Stimulated activated memory B cell treated with anti-CD40 and anti-IgM and Interleukin-4, amounts not matched to agents 10 μg/mL and 1 μg/mL and 100 μg/mL, for 72 hours (primary cell): ENCODE measurements around the gene EPB41L5.
"Not testable (repeated sequence)": the region's sequence is repeated elsewhere in the genome, so short reads cannot be mapped to it uniquely, and the experiment has no call there.

Experiments
- ATAC-seq: fragments of 150-1000 bp; cut with Tn5 transposase; 2 replicates; pipeline ENCODE4 v1.10.0; 2021
- H3K27ac Mint-ChIP-seq: one replicate; pipeline ENCODE4 v1.8.0; 2022; ENCODE audit warnings: mild to moderate bottlenecking, mixed read lengths
- H3K27me3 Mint-ChIP-seq: one replicate; pipeline ENCODE4 v1.8.0; 2022; ENCODE audit warnings: mixed read lengths
- H3K36me3 Mint-ChIP-seq: one replicate; pipeline ENCODE4 v1.8.0; 2022; ENCODE audit warnings: mixed read lengths
- H3K4me1 Mint-ChIP-seq: one replicate; pipeline ENCODE4 v1.8.0; 2022; ENCODE audit warnings: mixed read lengths
- H3K4me3 Mint-ChIP-seq: one replicate; pipeline ENCODE4 v1.8.0; 2022; ENCODE audit warnings: mild to moderate bottlenecking, moderate library complexity, mixed read lengths
- H3K9me3 Mint-ChIP-seq: one replicate; pipeline ENCODE4 v1.8.0; 2022; ENCODE audit warnings: mixed read lengths

Gene EPB41L5

GRCh38 chr2:120176526-120176925, 163.6 kb downstream of the EPB41L5 start:
- H3K27ac Mint-ChIP-seq, result peak overlapping the region; percentile 89
- H3K4me1 Mint-ChIP-seq, result peaks cover 19% of the 10 kb centered on the region
- no peaks in the 10 kb centered on the region for H3K9me3 Mint-ChIP-seq
- no peaks in the 10 kb centered on the region for H3K27me3 Mint-ChIP-seq
- ATAC-seq, result no peak
- peaks cover 5% of the 10 kb centered on the region for H3K36me3 Mint-ChIP-seq
- no peak overlapping the region for H3K4me3 Mint-ChIP-seq

- Mint-ChIP-seq H3K27me3 (no peaks in the 10 kb centered on the region), H3K36me3 (no peaks in the 10 kb centered on the region), H3K4me3 (peak overlapping the region; percentile 88), H3K27ac (peak overlapping the region; percentile 89), H3K4me1 (peaks cover 25% of the 10 kb centered on the region), H3K9me3 (no peaks in the 10 kb centered on the region)
- peak; percentile 99 for ATAC-seq
Measured at GRCh38 chr2:120177001-120177621, 164.2 kb downstream of the EPB41L5 start.

- peaks cover 28% of the 10 kb centered on the region for H3K4me1 Mint-ChIP-seq
- no peak overlapping the region for H3K4me3 Mint-ChIP-seq
- no peak for ATAC-seq
- no peaks in the 10 kb centered on the region for H3K27me3 Mint-ChIP-seq
- H3K9me3 Mint-ChIP-seq, result no peaks in the 10 kb centered on the region
- peak overlapping the region; percentile 89 for H3K27ac Mint-ChIP-seq
- no peaks in the 10 kb centered on the region for H3K36me3 Mint-ChIP-seq
Measured at GRCh38 chr2:120177973-120178372, 165.1 kb downstream of the EPB41L5 start.

- H3K4me3 Mint-ChIP-seq, result no peak overlapping the region
Measured at GRCh38 chr2:120179396-120179795, 166.5 kb downstream of the EPB41L5 start.

GRCh38 chr2:120180066-120180465, 167.2 kb downstream of the EPB41L5 start:
- Mint-ChIP-seq H3K27me3 (peaks cover under 1% of the 10 kb centered on the region), H3K27ac (no peak overlapping the region), H3K9me3 (no peaks in the 10 kb centered on the region), H3K4me1 (peaks cover 28% of the 10 kb centered on the region), H3K4me3 (no peak overlapping the region), H3K36me3 (peaks cover 5% of the 10 kb centered on the region)
- no peak for ATAC-seq

More at GRCh38 chr2:120179396-120179795, 166.5 kb downstream of the EPB41L5 start:
- Mint-ChIP-seq H3K27me3 (no peaks in the 10 kb centered on the region), H3K36me3 (peaks cover 5% of the 10 kb centered on the region), H3K9me3 (no peaks in the 10 kb centered on the region), H3K27ac (peak overlapping the region; percentile 36), H3K4me1 (peaks cover 28% of the 10 kb centered on the region)
- ATAC-seq, result no peak

- no peaks in the 10 kb centered on the region for H3K9me3 Mint-ChIP-seq
- no peak for ATAC-seq
- no peak overlapping the region for H3K4me3 Mint-ChIP-seq
- H3K36me3 Mint-ChIP-seq, result peaks cover 5% of the 10 kb centered on the region
- peaks cover 24% of the 10 kb centered on the region for H3K4me1 Mint-ChIP-seq
- H3K27me3 Mint-ChIP-seq, result peaks cover 7% of the 10 kb centered on the region
- H3K27ac Mint-ChIP-seq, result peak overlapping the region; percentile 8
Measured at GRCh38 chr2:120182019-120182560, 169.2 kb downstream of the EPB41L5 start.

- no peak overlapping the region for H3K4me3 Mint-ChIP-seq
- no peak for ATAC-seq
- H3K27ac Mint-ChIP-seq, result no peak overlapping the region
- peaks cover 7% of the 10 kb centered on the region for H3K27me3 Mint-ChIP-seq
- H3K4me1 Mint-ChIP-seq, result no peaks in the 10 kb centered on the region
- H3K9me3 Mint-ChIP-seq, result peaks cover 11% of the 10 kb centered on the region
- peaks cover 8% of the 10 kb centered on the region for H3K36me3 Mint-ChIP-seq
Measured at GRCh38 chr2:120189189-120189588, 176.3 kb downstream of the EPB41L5 start.

- Mint-ChIP-seq H3K27me3 (no peaks in the 10 kb centered on the region), H3K36me3 (peaks cover 14% of the 10 kb centered on the region), H3K4me1 (no peaks in the 10 kb centered on the region), H3K4me3 (no peak overlapping the region), H3K27ac (no peak overlapping the region), H3K9me3 (peaks cover 14% of the 10 kb centered on the region)
- no peak for ATAC-seq
Measured at GRCh38 chr2:120192280-120192679, 179.4 kb downstream of the EPB41L5 start.

GRCh38 chr2:120195553-120195952, 182.7 kb downstream of the EPB41L5 start:
- H3K27me3 Mint-ChIP-seq, result no peaks in the 10 kb centered on the region

GRCh38 chr2:120199817-120200459, 187.1 kb downstream of the EPB41L5 start:
- not testable (repeated sequence) for H3K9me3 Mint-ChIP-seq, ATAC-seq, H3K27me3 Mint-ChIP-seq, H3K4me3 Mint-ChIP-seq, H3K4me1 Mint-ChIP-seq, H3K27ac Mint-ChIP-seq
- peaks cover 16% of the 10 kb centered on the region for H3K36me3 Mint-ChIP-seq

More at GRCh38 chr2:120195553-120195952, 182.7 kb downstream of the EPB41L5 start:
- H3K4me3 Mint-ChIP-seq, result no peak overlapping the region
- no peak overlapping the region for H3K27ac Mint-ChIP-seq
- H3K36me3 Mint-ChIP-seq, result peaks cover 24% of the 10 kb centered on the region
- no peak for ATAC-seq
- peaks cover 21% of the 10 kb centered on the region for H3K9me3 Mint-ChIP-seq
- no peaks in the 10 kb centered on the region for H3K4me1 Mint-ChIP-seq

GRCh38 chr2:120203251-120204021, 190.6 kb downstream of the EPB41L5 start:
- Mint-ChIP-seq H3K27ac (no peak overlapping the region), H3K9me3 (peaks cover 3% of the 10 kb centered on the region), H3K27me3 (no peaks in the 10 kb centered on the region), H3K4me1 (no peaks in the 10 kb centered on the region), H3K4me3 (no peak overlapping the region), H3K36me3 (peaks cover 6% of the 10 kb centered on the region)
- no peak for ATAC-seq

- Mint-ChIP-seq H3K36me3 (peaks cover 2% of the 10 kb centered on the region), H3K4me1 (no peaks in the 10 kb centered on the region), H3K9me3 (peaks cover under 1% of the 10 kb centered on the region), H3K27ac (no peak overlapping the region), H3K4me3 (no peak overlapping the region), H3K27me3 (no peaks in the 10 kb centered on the region)
- ATAC-seq, result peak; percentile 25
Measured at GRCh38 chr2:120204022-120204405, 191.1 kb downstream of the EPB41L5 start.

GRCh38 chr2:120204417-120204816, 191.5 kb downstream of the EPB41L5 start:
- no peak overlapping the region for H3K27ac Mint-ChIP-seq
- no peak for ATAC-seq
- H3K9me3 Mint-ChIP-seq, result no peaks in the 10 kb centered on the region
- no peaks in the 10 kb centered on the region for H3K27me3 Mint-ChIP-seq
- no peaks in the 10 kb centered on the region for H3K4me1 Mint-ChIP-seq
- no peaks in the 10 kb centered on the region for H3K36me3 Mint-ChIP-seq
- no peak overlapping the region for H3K4me3 Mint-ChIP-seq

- Mint-ChIP-seq H3K27me3 (no peaks in the 10 kb centered on the region), H3K4me1 (no peaks in the 10 kb centered on the region), H3K27ac (no peak overlapping the region), H3K4me3 (no peak overlapping the region), H3K9me3 (no peaks in the 10 kb centered on the region), H3K36me3 (no peaks in the 10 kb centered on the region)
- ATAC-seq, result no peak
Measured at GRCh38 chr2:120204945-120205670, 192.2 kb downstream of the EPB41L5 start.
